Keratinocyte (primary cell): ENCODE results near the gene MICAL1. TPM values are rescaled to one million over a fixed set of nuclear protein-coding genes. Genes with fewer than 3 reads are reported as not detected.

Experiments used
- DNase-seq: peaks from one replicate; pipeline ENCODE4 v3.0.0-alpha.2; 2011; ENCODE audit warnings: low read depth, missing footprints, low spot score
- FAIRE-seq: peaks from 2 replicates; lab custom pipeline; 2011; peaks lifted over from hg19 to GRCh38; lab: Jason Lieb, UNC
- H2AFZ ChIP-seq: 2 replicates; pipeline ENCODE4 v1.6.0; 2012; ENCODE audit warnings: low read length, control low read depth, inconsistent platforms; ENCODE audit not compliant: control insufficient read depth
- H3K27ac ChIP-seq: 2 replicates; pipeline ENCODE4 v1.5.1; 2011; ENCODE audit warnings: low read length; ENCODE audit not compliant: control insufficient read depth, insufficient read depth
- H3K27me3 ChIP-seq: 3 replicates; pipeline ENCODE4 v1.6.0; 2011; ENCODE audit warnings: low read length; ENCODE audit not compliant: control insufficient read depth, insufficient read depth; ENCODE audit errors: extremely low read depth
- H3K36me3 ChIP-seq, 2 experiments: 2 replicates in 1 of 2; 3 replicates in 1 of 2; pipeline ENCODE4 v1.5.1; 2011; ENCODE audit warnings: low read length in 2 of 2, mild to moderate bottlenecking in 1 of 2; ENCODE audit not compliant: control insufficient read depth in 2 of 2, insufficient read depth in 2 of 2; ENCODE audit errors: extremely low read depth in 1 of 2
- H3K4me1 ChIP-seq: 3 replicates; pipeline ENCODE4 v1.5.1; 2011; ENCODE audit warnings: low read length; ENCODE audit not compliant: control insufficient read depth, insufficient read depth; ENCODE audit errors: extremely low read depth
- H3K4me2 ChIP-seq: 3 replicates; pipeline ENCODE4 v1.6.0; 2011; ENCODE audit warnings: low read depth, low read length; ENCODE audit not compliant: control insufficient read depth, insufficient read depth; ENCODE audit errors: extremely low read depth
- H3K4me3 ChIP-seq, 3 experiments: fragments of 200-600 bp in 1 of 3; sonication (generic) in 1 of 3; 2 replicates in 2 of 3; 3 replicates in 1 of 3; pipeline ENCODE4 v1.5.1; 2011 to 2016; ENCODE audit warnings: low read length in 3 of 3, mild to moderate bottlenecking in 3 of 3, control low read depth in 2 of 3, inconsistent platforms in 1 of 3, low read depth in 1 of 3, mixed read lengths in 1 of 3, mixed run types in 1 of 3, moderate library complexity in 1 of 3; ENCODE audit not compliant: control insufficient read depth in 2 of 3, insufficient read depth in 2 of 3; ENCODE audit errors: extremely low read depth in 1 of 3
- H3K79me2 ChIP-seq: 2 replicates; pipeline ENCODE4 v1.6.0; 2012; ENCODE audit warnings: low read length; ENCODE audit not compliant: control insufficient read depth, insufficient read depth
- H3K9ac ChIP-seq: 3 replicates; pipeline ENCODE4 v1.6.0; 2011; ENCODE audit warnings: low read length; ENCODE audit not compliant: control insufficient read depth, insufficient read depth; ENCODE audit errors: extremely low read depth
- H3K9me1 ChIP-seq: 3 replicates; pipeline ENCODE4 v1.6.0; 2011; ENCODE audit warnings: low read length; ENCODE audit not compliant: control insufficient read depth, insufficient read depth; ENCODE audit errors: extremely low read depth
- H3K9me3 ChIP-seq: 2 replicates; pipeline ENCODE4 v1.5.1; 2012; ENCODE audit warnings: low read depth, low read length; ENCODE audit not compliant: control insufficient read depth
- H4K20me1 ChIP-seq: 3 replicates; pipeline ENCODE4 v1.6.0; 2011; ENCODE audit warnings: low read length; ENCODE audit not compliant: control insufficient read depth, insufficient read depth; ENCODE audit errors: extremely low read depth
- EZH2 ChIP-seq: IDR thresholded peaks from one replicate; pipeline ENCODE4 v1.6.1; 2012; ENCODE audit warnings: inconsistent platforms, mild to moderate bottlenecking, low read length, moderate library complexity
- dilution Hi-C: fragments of 300-500 bp; cut with MboI; formaldehyde crosslinking; loops from one replicate; pipeline ENCODE4 v1.7.0; 2020; ENCODE audit warnings: low sequenced_read_pairs; ENCODE audit not compliant: extremely low pct_ligation_motif_present
- polyA plus RNA-seq, 5 experiments: library from polyadenylated mRNA; depleted of rRNA in 3 of 5; stranded (reverse) in 3 of 5; stranded (forward) in 1 of 5; unstranded in 1 of 5; fragments of >200 nt; gene quantifications; 1 replicate in 1 of 5; 2 replicates in 3 of 5; 3 replicates in 1 of 5; pipeline versions ENCODE4 v1.2.1 to v1.2.3, GENCODE V29; 2011 to 2012; ENCODE audit warnings: missing spikeins in 2 of 5, low read depth in 1 of 5, low replicate concordance in 1 of 5
- TF ChIP-seq, protein P1 (sequence below), 3 experiments: IDR thresholded peaks in 1 of 3; conservative IDR thresholded peaks in 1 of 3; optimal IDR thresholded peaks in 1 of 3; 2 replicates in 2 of 3; 3 replicates in 1 of 3; pipeline versions ENCODE3 to v1.5.1; 2011; ENCODE audit warnings: low read length in 3 of 3, mild to moderate bottlenecking in 3 of 3, moderate library complexity in 2 of 3, control low read depth in 1 of 3, inconsistent platforms in 1 of 3; ENCODE audit not compliant: insufficient read depth in 2 of 3; ENCODE audit errors: extremely low read depth in 1 of 3

The MICAL1 gene
- polyA plus RNA-seq, 1 donor (not counting 4 experiments of a cell fraction or from before 2014, with no cell fraction given), result 25.6 TPM

- Histone ChIP-seq H2AFZ (no peak overlapping the region), H4K20me1 (no peaks in the 10 kb centered on the region), H3K9me1 (no peaks in the 10 kb centered on the region), H3K9ac (no peak overlapping the region), H3K36me3 (no peaks in the 10 kb centered on the region), H3K9me3 (no peaks in the 10 kb centered on the region), H3K27ac (no peak overlapping the region), H3K27me3 (peaks cover 6% of the 10 kb centered on the region), H3K4me2 (no peak overlapping the region), H3K4me3 (no peak overlapping the region), H3K79me2 (no peaks in the 10 kb centered on the region), H3K4me1 (no peaks in the 10 kb centered on the region)
- no peak for DNase-seq
- TF ChIP-seq, protein P1, sequence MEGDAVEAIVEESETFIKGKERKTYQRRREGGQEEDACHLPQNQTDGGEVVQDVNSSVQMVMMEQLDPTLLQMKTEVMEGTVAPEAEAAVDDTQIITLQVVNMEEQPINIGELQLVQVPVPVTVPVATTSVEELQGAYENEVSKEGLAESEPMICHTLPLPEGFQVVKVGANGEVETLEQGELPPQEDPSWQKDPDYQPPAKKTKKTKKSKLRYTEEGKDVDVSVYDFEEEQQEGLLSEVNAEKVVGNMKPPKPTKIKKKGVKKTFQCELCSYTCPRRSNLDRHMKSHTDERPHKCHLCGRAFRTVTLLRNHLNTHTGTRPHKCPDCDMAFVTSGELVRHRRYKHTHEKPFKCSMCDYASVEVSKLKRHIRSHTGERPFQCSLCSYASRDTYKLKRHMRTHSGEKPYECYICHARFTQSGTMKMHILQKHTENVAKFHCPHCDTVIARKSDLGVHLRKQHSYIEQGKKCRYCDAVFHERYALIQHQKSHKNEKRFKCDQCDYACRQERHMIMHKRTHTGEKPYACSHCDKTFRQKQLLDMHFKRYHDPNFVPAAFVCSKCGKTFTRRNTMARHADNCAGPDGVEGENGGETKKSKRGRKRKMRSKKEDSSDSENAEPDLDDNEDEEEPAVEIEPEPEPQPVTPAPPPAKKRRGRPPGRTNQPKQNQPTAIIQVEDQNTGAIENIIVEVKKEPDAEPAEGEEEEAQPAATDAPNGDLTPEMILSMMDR (optimal IDR thresholded peaks at IDR 0.05 in 1 of 3, IDR thresholded peaks at IDR 0.05 in 1 of 3, conservative IDR thresholded peaks at IDR 0.05 in 1 of 3; ENCODE audit: extremely low read depth in 1 of 3, insufficient read depth in 2 of 3, low read length in 3 of 3), result no peak
- no peak for TF ChIP-seq EZH2
- dilution Hi-C loops, result no loop called here
- no peak for FAIRE-seq
Measured at GRCh38 chr6:109498052-109498451, 42.5 kb upstream of the MICAL1 start.

DNA sequence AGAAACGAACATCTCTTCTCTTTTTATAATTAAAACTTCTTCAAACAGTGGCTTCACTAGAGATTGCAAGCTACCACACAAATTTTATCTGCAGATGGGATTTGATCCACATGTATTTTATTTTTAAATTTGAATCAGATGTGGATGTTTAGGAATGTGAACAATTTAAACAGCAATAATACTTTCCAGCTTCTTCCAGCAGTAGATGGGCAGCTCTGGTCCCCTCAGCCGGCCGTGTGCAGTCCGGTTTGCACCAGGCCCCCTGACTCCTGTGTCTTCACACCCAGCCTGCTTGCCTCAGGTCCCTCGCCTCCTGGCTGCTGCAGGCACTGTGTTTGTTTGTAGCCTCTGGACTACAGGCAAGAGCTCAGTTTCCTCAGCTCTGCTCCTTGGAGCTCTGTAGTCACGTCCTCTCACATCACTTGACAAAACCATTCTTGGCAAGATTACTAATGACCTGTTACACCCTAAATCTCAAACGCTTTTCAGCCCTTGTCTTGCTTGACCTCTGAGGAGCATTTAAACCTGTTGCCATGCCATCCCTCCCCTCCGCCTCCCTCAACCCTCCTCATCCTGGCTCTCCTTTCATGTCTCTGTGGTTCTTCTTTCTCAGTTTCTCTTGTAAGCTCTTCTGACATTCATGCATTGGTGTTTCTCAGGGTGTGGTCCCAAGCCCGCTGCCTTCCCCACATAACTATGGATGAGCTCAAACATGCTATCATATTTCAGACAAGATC, 40.6 kb upstream of the MICAL1 start:
- dilution Hi-C loops, result no loop called here
- no peaks in the 10 kb centered on the region for H3K36me3 ChIP-seq
- no peaks in the 10 kb centered on the region for H4K20me1 ChIP-seq
- H3K9me3 ChIP-seq, result no peaks in the 10 kb centered on the region
- H2AFZ ChIP-seq, result no peak overlapping the region
- no peak for TF ChIP-seq EZH2
- H3K9me1 ChIP-seq, result no peaks in the 10 kb centered on the region
- no peak overlapping the region for H3K4me2 ChIP-seq
- H3K79me2 ChIP-seq, result no peaks in the 10 kb centered on the region
- H3K4me3 ChIP-seq, result no peak overlapping the region
- peaks cover 6% of the 10 kb centered on the region for H3K27me3 ChIP-seq
- no peak overlapping the region for H3K27ac ChIP-seq
- DNase-seq (no peak), FAIRE-seq (no peak)
- no peaks in the 10 kb centered on the region for H3K4me1 ChIP-seq
- no peak overlapping the region for H3K9ac ChIP-seq

GRCh38 chr6:109493865-109494264, 38.3 kb upstream of the MICAL1 start:
- no peak overlapping the region for H3K4me2 ChIP-seq
- H3K36me3 ChIP-seq, result no peaks in the 10 kb centered on the region
- no peaks in the 10 kb centered on the region for H3K79me2 ChIP-seq
- H3K9ac ChIP-seq, result no peak overlapping the region
- H3K27ac ChIP-seq, result no peak overlapping the region
- FAIRE-seq, result no peak
- H3K27me3 ChIP-seq, result peaks cover 6% of the 10 kb centered on the region
- dilution Hi-C loops, result no loop called here
- no peak for TF ChIP-seq EZH2
- TF ChIP-seq, protein P1 (optimal IDR thresholded peaks at IDR 0.05 in 1 of 3, IDR thresholded peaks at IDR 0.05 in 1 of 3, conservative IDR thresholded peaks at IDR 0.05 in 1 of 3; ENCODE audit: extremely low read depth in 1 of 3, insufficient read depth in 2 of 3, low read length in 3 of 3), result no peak
- H3K9me3 ChIP-seq, result no peaks in the 10 kb centered on the region
- no peak for DNase-seq
- no peak overlapping the region for H2AFZ ChIP-seq
- H3K4me1 ChIP-seq, result no peaks in the 10 kb centered on the region
- H3K9me1 ChIP-seq, result no peaks in the 10 kb centered on the region
- H3K4me3 ChIP-seq, result no peak overlapping the region
- no peaks in the 10 kb centered on the region for H4K20me1 ChIP-seq
